ENCODE measurements around the gene SPSB2. TPM values are rescaled to one million over a fixed set of nuclear protein-coding genes. Genes with fewer than 3 reads are reported as not detected.

The SPSB2 gene
- polyA plus RNA-seq, 1 of the 3 experiments (the other 2 are of a cell fraction): 16.9 TPM

GRCh38 chr12:6849976-6850560 lies 23.0 kb downstream of the SPSB2 start:
- Histone ChIP-seq H2AFZ (ENCODE audit: low read depth) (no peak overlapping the region), H3K4me2 (peak overlapping the region; percentile 77), H3K27ac (ENCODE audit: low read depth in 2 of 2, low read length in 1 of 2) (no peak overlapping the region), H3F3A (replicated peaks; ENCODE audit: insufficient read depth) (peaks cover 22% of the 10 kb centered on the region), H3K9me2 (no peaks in the 10 kb centered on the region), H3K79me2 (ENCODE audit: insufficient read depth) (peaks cover 61% of the 10 kb centered on the region), H3K27me3 (ENCODE audit: insufficient read depth) (no peaks in the 10 kb centered on the region), H3K9me3 (no peaks in the 10 kb centered on the region), H3K4me3 (ENCODE audit: low read depth in 2 of 2, low read length in 1 of 2) (peak overlapping the region; percentile 70 to 76; a peak in 3 of 4 replicates), H4K20me1 (ENCODE audit: insufficient read depth) (no peaks in the 10 kb centered on the region; the same call in 1 of the 2 replicates), H3K9ac (peak overlapping the region; percentile 59; the same call in 1 of the 2 replicates), H3K4me1 (ENCODE audit: control insufficient read depth in 1 of 2, insufficient read depth in 2 of 2, low read depth in 1 of 2, low read length in 1 of 2) (peaks cover 7 to 17% of the 10 kb centered on the region in 2 experiments), H3K36me3 (replicated peaks in 1 of 2; ENCODE audit: control insufficient read depth in 1 of 2, insufficient read depth in 2 of 2, low read length in 1 of 2) (peaks cover 26 to 37% of the 10 kb centered on the region in 2 experiments)
- WGBS (ENCODE audit: low lambda C conversion rate): 58% methylated on average over 9 of the region's 10 CpGs
- CTCF ChIA-PET: interaction anchor here (0.9 to 19.4 kb wide), 6 partner anchors 8 to 287 kb away, joined by 3 to 225 read pairs (median 12); partner anchors contain the start of genes MLF2, P3H3, SPSB2 and TPI1
- no peak for DNase-seq
- POLR2A ChIA-PET: no interaction called here
- TF ChIP-seq MXI1 (IDR thresholded peaks at IDR 0.05; ENCODE audit: low read depth, low read length): no peak
- TF ChIP-seq, protein P1, sequence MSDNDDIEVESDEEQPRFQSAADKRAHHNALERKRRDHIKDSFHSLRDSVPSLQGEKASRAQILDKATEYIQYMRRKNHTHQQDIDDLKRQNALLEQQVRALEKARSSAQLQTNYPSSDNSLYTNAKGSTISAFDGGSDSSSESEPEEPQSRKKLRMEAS (IDR thresholded peaks at IDR 0.05; ENCODE audit: low read depth): no peak
- TF ChIP-seq EP300 (IDR thresholded peaks at IDR 0.05; ENCODE audit: borderline replicate concordance in 1 of 2, low read depth in 1 of 2, low read length in 1 of 2): no peak
- no peak for TF ChIP-seq RFX5 (IDR thresholded peaks at IDR 0.05; ENCODE audit: low read length)
- TF ChIP-seq GATA2 (CRISPR knock-in tag; IDR thresholded peaks at IDR 0.05): no peak
- TF ChIP-seq SIN3A (IDR thresholded peaks at IDR 0.05; ENCODE audit: borderline replicate concordance, low read depth, low read length): no peak
- TF ChIP-seq, protein P2, sequence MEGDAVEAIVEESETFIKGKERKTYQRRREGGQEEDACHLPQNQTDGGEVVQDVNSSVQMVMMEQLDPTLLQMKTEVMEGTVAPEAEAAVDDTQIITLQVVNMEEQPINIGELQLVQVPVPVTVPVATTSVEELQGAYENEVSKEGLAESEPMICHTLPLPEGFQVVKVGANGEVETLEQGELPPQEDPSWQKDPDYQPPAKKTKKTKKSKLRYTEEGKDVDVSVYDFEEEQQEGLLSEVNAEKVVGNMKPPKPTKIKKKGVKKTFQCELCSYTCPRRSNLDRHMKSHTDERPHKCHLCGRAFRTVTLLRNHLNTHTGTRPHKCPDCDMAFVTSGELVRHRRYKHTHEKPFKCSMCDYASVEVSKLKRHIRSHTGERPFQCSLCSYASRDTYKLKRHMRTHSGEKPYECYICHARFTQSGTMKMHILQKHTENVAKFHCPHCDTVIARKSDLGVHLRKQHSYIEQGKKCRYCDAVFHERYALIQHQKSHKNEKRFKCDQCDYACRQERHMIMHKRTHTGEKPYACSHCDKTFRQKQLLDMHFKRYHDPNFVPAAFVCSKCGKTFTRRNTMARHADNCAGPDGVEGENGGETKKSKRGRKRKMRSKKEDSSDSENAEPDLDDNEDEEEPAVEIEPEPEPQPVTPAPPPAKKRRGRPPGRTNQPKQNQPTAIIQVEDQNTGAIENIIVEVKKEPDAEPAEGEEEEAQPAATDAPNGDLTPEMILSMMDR (IDR thresholded peaks at IDR 0.05): no peak
- TF ChIP-seq, protein P3, sequence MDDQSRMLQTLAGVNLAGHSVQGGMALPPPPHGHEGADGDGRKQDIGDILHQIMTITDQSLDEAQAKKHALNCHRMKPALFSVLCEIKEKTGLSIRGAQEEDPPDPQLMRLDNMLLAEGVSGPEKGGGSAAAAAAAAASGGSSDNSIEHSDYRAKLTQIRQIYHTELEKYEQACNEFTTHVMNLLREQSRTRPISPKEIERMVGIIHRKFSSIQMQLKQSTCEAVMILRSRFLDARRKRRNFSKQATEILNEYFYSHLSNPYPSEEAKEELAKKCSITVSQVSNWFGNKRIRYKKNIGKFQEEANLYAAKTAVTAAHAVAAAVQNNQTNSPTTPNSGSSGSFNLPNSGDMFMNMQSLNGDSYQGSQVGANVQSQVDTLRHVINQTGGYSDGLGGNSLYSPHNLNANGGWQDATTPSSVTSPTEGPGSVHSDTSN (IDR thresholded peaks at IDR 0.05): no peak
- no peak for TF ChIP-seq MEF2A (IDR thresholded peaks at IDR 0.05; ENCODE audit: borderline replicate concordance, low read depth)
- TF ChIP-seq FOXJ3 (CRISPR knock-in tag; IDR thresholded peaks at IDR 0.05): no peak
- no peak for TF ChIP-seq NRF1 (IDR thresholded peaks at IDR 0.05; ENCODE audit: low read depth, low read length)

DNA sequence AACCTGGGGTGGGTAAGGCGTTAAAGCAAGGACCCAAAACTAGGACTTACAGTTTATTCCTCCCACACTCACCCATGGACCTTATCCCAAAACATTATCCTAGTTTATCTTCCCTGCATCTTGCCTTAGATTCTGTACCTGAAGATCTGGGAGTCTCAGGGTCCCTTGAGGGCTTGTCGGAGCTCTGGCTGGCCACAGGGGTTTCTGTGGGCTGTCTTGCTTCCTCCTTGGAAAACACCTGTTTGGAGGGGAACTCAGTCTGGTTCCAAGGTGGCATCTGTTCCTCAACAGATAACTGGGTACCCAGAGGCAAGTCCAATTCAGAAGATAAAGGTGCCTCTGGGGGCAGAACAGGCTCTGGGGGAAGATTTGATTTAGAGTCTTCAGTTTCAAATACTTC lies 23.7 kb downstream of the SPSB2 start:
- 95% methylated on average over 2 of the region's 2 CpGs for WGBS (ENCODE audit: low lambda C conversion rate)
- Histone ChIP-seq H3K79me2 (ENCODE audit: insufficient read depth) (peaks cover 54% of the 10 kb centered on the region), H3K27me3 (ENCODE audit: insufficient read depth) (no peaks in the 10 kb centered on the region), H4K20me1 (ENCODE audit: insufficient read depth) (no peaks in the 10 kb centered on the region), H2AFZ (ENCODE audit: low read depth) (no peak overlapping the region), H3K9me3 (no peaks in the 10 kb centered on the region), H3K36me3 (replicated peaks in 1 of 2; ENCODE audit: control insufficient read depth in 1 of 2, insufficient read depth in 2 of 2, low read length in 1 of 2) (peaks cover 29 to 37% of the 10 kb centered on the region in 2 experiments), H3K27ac (ENCODE audit: low read depth in 2 of 2, low read length in 1 of 2) (no peak overlapping the region), H3K9ac (no peak overlapping the region), H3K4me2 (peak overlapping the region; percentile 77), H3F3A (replicated peaks; ENCODE audit: insufficient read depth) (peaks cover 27% of the 10 kb centered on the region), H3K9me2 (no peaks in the 10 kb centered on the region), H3K4me3 (ENCODE audit: low read depth in 2 of 2, low read length in 1 of 2) (no peak overlapping the region; a peak in 1 of 4 replicates), H3K4me1 (ENCODE audit: control insufficient read depth in 1 of 2, insufficient read depth in 2 of 2, low read depth in 1 of 2, low read length in 1 of 2) (peaks cover 7 to 17% of the 10 kb centered on the region in 2 experiments)
- TF ChIP-seq IRF3 (IDR thresholded peaks at IDR 0.05; ENCODE audit: low read depth, low read length) (no peak), USF1 (IDR thresholded peaks at IDR 0.05; ENCODE audit: borderline replicate concordance, low read depth) (no peak), YY1 (IDR thresholded peaks at IDR 0.05; ENCODE audit: low read depth) (no peak), CHD2 (IDR thresholded peaks at IDR 0.05; ENCODE audit: low read length, partially characterized antibody) (no peak)
- TF ChIP-seq, protein P3 (IDR thresholded peaks at IDR 0.05): no peak
- ChIA-PET POLR2A (no interaction called here), CTCF (interaction anchor here (0.9 to 19.4 kb wide), 3 partner anchors 10 to 19 kb away, joined by 3 to 225 read pairs (median 164); partner anchors contain the start of genes P3H3, SPSB2 and TPI1)
- no peak for DNase-seq

All from SK-N-SH (cell line).